GM12891 (cell line): ENCODE results near the gene B3GLCT.
"Not testable (repeated sequence)": the region's sequence is repeated elsewhere in the genome, so short reads cannot be mapped to it uniquely, and the experiment has no call there.

Source experiments
- DNase-seq: peaks from one replicate; pipeline ENCODE4 v3.0.0; 2011; ENCODE audit warnings: low spot score; ENCODE audit not compliant: insufficient read length
- FAIRE-seq: peaks from 2 replicates; lab custom pipeline; 2011; peaks lifted over from hg19 to GRCh38; lab: Jason Lieb, UNC
- PAX5 ChIP-seq: IDR thresholded peaks from 2 replicates; pipeline ENCODE4 v1.6.1; 2011; ENCODE audit warnings: low read length, moderate library complexity, mild to moderate bottlenecking; ENCODE audit not compliant: insufficient read depth, severe bottlenecking
- POLR2A ChIP-seq: IDR thresholded peaks from 2 replicates; pipeline ENCODE4 v1.6.1; 2011; ENCODE audit warnings: low read depth, low read length, control low read depth
- POLR2AphosphoS5 ChIP-seq: IDR thresholded peaks from 2 replicates; pipeline ENCODE4 v1.6.1; 2011; ENCODE audit warnings: low read depth, low read length, control low read depth
- POU2F2 ChIP-seq: IDR thresholded peaks from 2 replicates; pipeline ENCODE4 v1.6.1; 2011; ENCODE audit warnings: low read depth, mild to moderate bottlenecking, control low read depth, low read length, moderate library complexity
- SPI1 ChIP-seq: IDR thresholded peaks from 2 replicates; pipeline ENCODE4 v1.6.1; 2011; ENCODE audit warnings: low read depth, low read length, control low read depth
- TAF1 ChIP-seq: IDR thresholded peaks from 2 replicates; pipeline ENCODE4 v1.6.1; 2011; ENCODE audit warnings: low read depth, low read length, control low read depth

The B3GLCT gene

GRCh38 chr13:31204592-31204991, 4.8 kb downstream of the B3GLCT start:
- FAIRE-seq (no peak), DNase-seq (no peak)
- TF ChIP-seq POLR2AphosphoS5 (no peak), PAX5 (no peak), SPI1 (no peak), POU2F2 (no peak), TAF1 (no peak), POLR2A (no peak)

GRCh38 chr13:31207661-31208552, 8.1 kb downstream of the B3GLCT start:
- TF ChIP-seq POLR2A = no peak
- no peak for TF ChIP-seq TAF1
- TF ChIP-seq POLR2AphosphoS5 = no peak
- TF ChIP-seq SPI1 = no peak
- TF ChIP-seq POU2F2 = no peak
- TF ChIP-seq PAX5 = no peak
- DNase-seq (no peak), FAIRE-seq (no peak)

DNA sequence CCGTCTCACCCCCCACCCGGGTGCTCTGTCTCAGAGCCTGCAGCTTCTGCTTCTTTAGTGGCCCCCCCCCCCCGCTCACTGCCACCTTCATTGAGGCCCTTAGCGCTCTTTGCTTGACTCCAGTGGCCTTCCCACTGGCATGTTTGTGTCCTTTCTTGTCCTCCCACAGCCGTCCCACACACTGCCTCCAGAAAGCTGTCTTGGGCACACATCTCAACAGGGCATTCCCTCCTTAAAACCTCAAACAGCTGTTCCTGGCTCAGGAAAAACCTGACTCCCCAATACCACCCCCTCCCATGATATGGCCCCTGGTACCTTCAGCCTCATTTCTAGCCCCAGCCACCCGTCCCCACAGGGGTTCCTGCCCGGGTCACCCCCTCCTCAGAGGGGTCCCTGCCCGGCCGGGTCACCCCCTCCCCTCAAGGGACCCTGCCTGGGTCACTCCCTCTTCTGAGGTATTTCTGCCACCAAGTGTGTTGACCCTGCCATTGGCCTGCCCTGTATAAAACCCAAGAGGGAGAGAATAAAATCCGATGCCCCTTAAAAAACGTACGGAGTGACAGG, 8.9 kb downstream of the B3GLCT start:
- TF ChIP-seq POU2F2 = no peak
- no peak for TF ChIP-seq TAF1
- TF ChIP-seq POLR2A = no peak
- no peak for TF ChIP-seq SPI1
- TF ChIP-seq POLR2AphosphoS5 = no peak
- no peak for TF ChIP-seq PAX5
- FAIRE-seq (no peak), DNase-seq (no peak)

GRCh38 chr13:31209172-31209840, 9.5 kb downstream of the B3GLCT start:
- DNase-seq (no peak), FAIRE-seq (no peak)
- TF ChIP-seq POU2F2 (no peak), POLR2AphosphoS5 (no peak), TAF1 (no peak), SPI1 (no peak), POLR2A (no peak), PAX5 (no peak)

GRCh38 chr13:31209841-31210210, 10.1 kb downstream of the B3GLCT start:
- no peak for DNase-seq
- TF ChIP-seq SPI1 (no peak), TAF1 (no peak), POLR2A (no peak), POLR2AphosphoS5 (no peak), PAX5 (no peak), POU2F2 (no peak)
- no peak for FAIRE-seq

- TF ChIP-seq TAF1 (no peak), POLR2A (no peak), POU2F2 (no peak), POLR2AphosphoS5 (no peak), SPI1 (no peak), PAX5 (no peak)
- DNase-seq = no peak
- no peak for FAIRE-seq
Measured at GRCh38 chr13:31213651-31214289, 14.0 kb downstream of the B3GLCT start.

- TF ChIP-seq PAX5 (no peak), POLR2A (no peak), SPI1 (no peak), TAF1 (no peak), POLR2AphosphoS5 (no peak), POU2F2 (no peak)
- no peak for DNase-seq
- FAIRE-seq = no peak
Measured at GRCh38 chr13:31214435-31214834, 14.7 kb downstream of the B3GLCT start.

DNA sequence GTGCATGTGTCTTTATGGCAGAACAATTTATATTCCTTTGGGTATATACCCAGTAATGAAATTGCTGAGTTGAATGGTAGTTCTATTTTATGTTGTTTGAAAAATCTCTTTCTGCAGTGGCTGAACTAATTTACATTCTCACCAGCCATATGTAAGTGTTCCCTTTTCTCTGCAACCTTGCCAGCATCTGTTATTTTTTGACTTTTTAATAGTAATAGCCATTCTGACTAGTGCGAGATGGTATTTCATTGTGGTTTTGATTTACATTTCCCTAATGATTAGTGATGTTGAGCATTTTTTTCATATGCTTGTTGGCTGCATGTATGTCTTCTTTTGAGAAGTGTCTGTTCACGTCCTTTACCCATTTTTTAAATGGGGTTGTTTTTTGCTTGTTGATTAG, 17.1 kb downstream of the B3GLCT start:
- not testable (repeated sequence) for FAIRE-seq

GRCh38 chr13:31219909-31220598, 20.3 kb downstream of the B3GLCT start:
- DNase-seq (no peak), FAIRE-seq (no peak)
- TF ChIP-seq TAF1 (no peak), PAX5 (no peak), SPI1 (no peak), POLR2AphosphoS5 (no peak), POLR2A (no peak), POU2F2 (no peak)

More for the DNA sequence above, 17.1 kb downstream of the B3GLCT start:
- not testable (repeated sequence) for DNase-seq
